ENCODE data around the gene NUBP1. TPM values are rescaled to one million over a fixed set of nuclear protein-coding genes. Genes with fewer than 3 reads are reported as not detected.

Gene NUBP1
- total RNA-seq, 1 experiment from 2014 or later, result 25.4 TPM

GRCh38 chr16:10743610-10744369 is at the start of gene NUBP1 (continued):
- TF ChIP-seq ARID4B (CRISPR knock-in tag; IDR thresholded peaks at IDR 0.05; ENCODE audit: borderline replicate concordance) (peak; percentile 58; the same call in 1 of the 2 replicates), GABPB1 (CRISPR knock-in tag; IDR thresholded peaks at IDR 0.05) (peak; percentile 92), NFE2L1 (CRISPR knock-in tag; IDR thresholded peaks at IDR 0.05) (peak; percentile 81; the same call in 1 of the 2 replicates), TP53 (CRISPR knock-in tag; IDR thresholded peaks at IDR 0.05) (no peak)

DNA sequence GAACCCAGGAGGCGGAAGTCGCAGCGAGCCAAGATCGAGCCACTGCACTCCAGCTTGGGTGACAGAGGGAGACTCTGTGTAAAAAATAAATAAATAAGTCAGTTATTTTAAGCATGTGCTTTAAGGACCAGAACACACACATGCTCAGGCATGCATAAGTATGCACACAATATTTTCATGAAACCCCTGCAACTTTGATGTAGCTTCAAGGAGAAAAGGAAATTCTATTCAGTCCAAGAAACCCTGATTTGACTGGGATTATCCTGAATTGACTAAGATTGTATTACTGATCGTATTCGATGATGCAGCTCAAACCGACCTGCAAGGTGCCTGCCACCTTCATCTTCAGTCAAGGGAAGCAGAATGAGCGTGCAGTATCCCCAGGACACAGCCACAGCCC is 49.8 kb upstream of the NUBP1 start:
- CTCF ChIA-PET, result interaction anchor here (0.6 to 1.1 kb wide), 2 partner anchors 29 to 44 kb away, joined by 3 read pairs; no protein-coding TSS in a partner anchor
- Mint-ChIP-seq H3K27ac (no peak overlapping the region), H3K4me3 (no peak overlapping the region), H3K4me1 (no peaks in the 10 kb centered on the region; the same call in 1 of the 2 replicates), H3K36me3 (no peaks in the 10 kb centered on the region), H3K27me3 (ENCODE audit: low read depth) (no peaks in the 10 kb centered on the region), H3K9me3 (peaks cover 5% of the 10 kb centered on the region)
- DNase-seq (ENCODE audit: low spot score), result no peak
- no peak for ATAC-seq
- TF ChIP-seq ESRRA (CRISPR knock-in tag; IDR thresholded peaks at IDR 0.05; ENCODE audit: borderline replicate concordance), result no peak
- no peak for TF ChIP-seq NR3C1 (CRISPR knock-in tag; conservative IDR thresholded peaks at IDR 0.05; ENCODE audit: low read depth)
- TF ChIP-seq FOXP4 (CRISPR knock-in tag; IDR thresholded peaks at IDR 0.05), result no peak
- no peak for TF ChIP-seq ZNF416 (CRISPR knock-in tag; IDR thresholded peaks at IDR 0.05)
- TF ChIP-seq NFYB (CRISPR knock-in tag; conservative IDR thresholded peaks at IDR 0.05; ENCODE audit: low read depth), result no peak
- TF ChIP-seq, protein P1, sequence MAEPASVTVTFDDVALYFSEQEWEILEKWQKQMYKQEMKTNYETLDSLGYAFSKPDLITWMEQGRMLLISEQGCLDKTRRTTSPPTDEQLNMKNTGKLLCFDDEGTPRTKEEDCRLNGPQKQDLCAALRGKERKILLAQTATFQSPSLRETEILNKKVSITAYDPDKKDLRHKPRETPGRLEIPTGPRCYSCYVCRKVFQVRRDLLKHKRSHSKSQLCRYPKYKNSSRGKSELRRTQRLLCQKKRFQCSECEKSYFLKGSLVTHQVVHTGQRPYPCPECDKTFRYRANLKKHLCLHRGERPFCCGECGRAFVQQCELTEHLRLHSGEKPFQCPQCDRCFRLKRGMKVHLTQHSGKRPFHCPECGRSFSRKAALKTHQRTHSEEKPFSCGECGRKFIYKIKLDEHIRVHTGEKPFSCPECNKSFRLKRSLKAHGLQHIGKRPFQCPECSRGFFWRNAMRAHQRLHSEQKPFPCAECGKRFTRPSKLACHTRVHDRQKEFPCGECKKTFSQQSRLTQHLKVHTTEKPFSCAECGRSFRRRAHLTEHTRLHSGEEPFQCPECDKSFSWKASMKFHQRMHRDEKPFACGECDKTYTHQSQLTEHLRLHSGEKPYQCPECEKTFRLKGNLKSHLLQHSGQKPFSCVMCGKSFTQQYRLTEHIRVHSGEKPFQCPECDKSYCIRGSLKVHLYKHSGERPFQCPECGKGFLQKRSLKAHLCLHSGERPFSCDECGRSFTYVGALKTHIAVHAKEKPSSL (CRISPR knock-in tag; conservative IDR thresholded peaks at IDR 0.05), result no peak
- no peak for TF ChIP-seq SMAD4 (CRISPR knock-in tag; IDR thresholded peaks at IDR 0.05)
- TF ChIP-seq, protein P2, sequence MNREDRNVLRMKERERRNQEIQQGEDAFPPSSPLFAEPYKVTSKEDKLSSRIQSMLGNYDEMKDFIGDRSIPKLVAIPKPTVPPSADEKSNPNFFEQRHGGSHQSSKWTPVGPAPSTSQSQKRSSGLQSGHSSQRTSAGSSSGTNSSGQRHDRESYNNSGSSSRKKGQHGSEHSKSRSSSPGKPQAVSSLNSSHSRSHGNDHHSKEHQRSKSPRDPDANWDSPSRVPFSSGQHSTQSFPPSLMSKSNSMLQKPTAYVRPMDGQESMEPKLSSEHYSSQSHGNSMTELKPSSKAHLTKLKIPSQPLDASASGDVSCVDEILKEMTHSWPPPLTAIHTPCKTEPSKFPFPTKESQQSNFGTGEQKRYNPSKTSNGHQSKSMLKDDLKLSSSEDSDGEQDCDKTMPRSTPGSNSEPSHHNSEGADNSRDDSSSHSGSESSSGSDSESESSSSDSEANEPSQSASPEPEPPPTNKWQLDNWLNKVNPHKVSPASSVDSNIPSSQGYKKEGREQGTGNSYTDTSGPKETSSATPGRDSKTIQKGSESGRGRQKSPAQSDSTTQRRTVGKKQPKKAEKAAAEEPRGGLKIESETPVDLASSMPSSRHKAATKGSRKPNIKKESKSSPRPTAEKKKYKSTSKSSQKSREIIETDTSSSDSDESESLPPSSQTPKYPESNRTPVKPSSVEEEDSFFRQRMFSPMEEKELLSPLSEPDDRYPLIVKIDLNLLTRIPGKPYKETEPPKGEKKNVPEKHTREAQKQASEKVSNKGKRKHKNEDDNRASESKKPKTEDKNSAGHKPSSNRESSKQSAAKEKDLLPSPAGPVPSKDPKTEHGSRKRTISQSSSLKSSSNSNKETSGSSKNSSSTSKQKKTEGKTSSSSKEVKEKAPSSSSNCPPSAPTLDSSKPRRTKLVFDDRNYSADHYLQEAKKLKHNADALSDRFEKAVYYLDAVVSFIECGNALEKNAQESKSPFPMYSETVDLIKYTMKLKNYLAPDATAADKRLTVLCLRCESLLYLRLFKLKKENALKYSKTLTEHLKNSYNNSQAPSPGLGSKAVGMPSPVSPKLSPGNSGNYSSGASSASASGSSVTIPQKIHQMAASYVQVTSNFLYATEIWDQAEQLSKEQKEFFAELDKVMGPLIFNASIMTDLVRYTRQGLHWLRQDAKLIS (CRISPR knock-in tag; IDR thresholded peaks at IDR 0.05; ENCODE audit: borderline replicate concordance), result no peak
- TF ChIP-seq ZNF317 (CRISPR knock-in tag; IDR thresholded peaks at IDR 0.05; ENCODE audit: borderline replicate concordance, low read depth), result no peak
- no peak for TF ChIP-seq IRF1 (CRISPR knock-in tag; IDR thresholded peaks at IDR 0.05)
- POLR2A ChIA-PET, result no interaction called here
